CD14-positive monocyte (primary cell): ENCODE measurements around the gene RHEB. TPM values are rescaled to one million over a fixed set of nuclear protein-coding genes. Genes with fewer than 3 reads are reported as not detected.

Source experiments
- DNase-seq, 3 donors: peaks; one replicate each; pipeline ENCODE4 v3.0.0-alpha.2; 2011 to 2022
- H2AFZ ChIP-seq: 2 replicates; pipeline ENCODE4 v1.6.0; 2012; ENCODE audit warnings: mild to moderate bottlenecking, low read depth, low read length, inconsistent platforms; ENCODE audit not compliant: insufficient read depth, poor library complexity, severe bottlenecking
- H3K27ac ChIP-seq, 2 donors: 1 replicate in 1 of 2; 2 replicates in 1 of 2; pipeline ENCODE4 v1.5.1; 2012 to 2013; ENCODE audit warnings: low read length in 2 of 2, control low read depth in 1 of 2, inconsistent platforms in 1 of 2, low read depth in 1 of 2, mild to moderate bottlenecking in 1 of 2
- H3K27me3 ChIP-seq, 2 donors: one replicate each; pipeline versions ENCODE4 v1.6.0 to v1.6.1; 2011 to 2013; ENCODE audit warnings: low read length in 2 of 2; ENCODE audit not compliant: control insufficient read depth in 2 of 2, insufficient read depth in 2 of 2
- H3K36me3 ChIP-seq, 2 donors: replicated peaks in 1 of 2; 1 replicate in 1 of 2; 2 replicates in 1 of 2; pipeline versions ENCODE4 v1.5.1 to v1.6.1; 2012 to 2013; ENCODE audit warnings: low read length in 2 of 2, control low read depth in 1 of 2, inconsistent platforms in 1 of 2, mild to moderate bottlenecking in 1 of 2; ENCODE audit not compliant: insufficient read depth in 2 of 2, control insufficient read depth in 1 of 2
- H3K4me1 ChIP-seq, 2 donors: 1 replicate in 1 of 2; 2 replicates in 1 of 2; pipeline versions ENCODE4 v1.5.1 to v1.6.1; 2012 to 2013; ENCODE audit warnings: low read length in 2 of 2, control low read depth in 1 of 2, inconsistent platforms in 1 of 2, mild to moderate bottlenecking in 1 of 2, moderate library complexity in 1 of 2; ENCODE audit not compliant: insufficient read depth in 2 of 2, control insufficient read depth in 1 of 2
- H3K4me2 ChIP-seq: replicated peaks from 2 replicates; pipeline ENCODE3; 2012; ENCODE audit warnings: low read length, moderate library complexity, mild to moderate bottlenecking; ENCODE audit not compliant: poor library complexity, severe bottlenecking; ENCODE audit errors: extremely low read depth
- H3K4me3 ChIP-seq, 3 experiments: fragments of 200-600 bp in 1 of 3; sonication (generic) in 1 of 3; replicated peaks in 1 of 3; 1 replicate in 2 of 3; 2 replicates in 1 of 3; pipeline ENCODE4 v1.5.1; 2011 to 2013; ENCODE audit warnings: low read length in 3 of 3, mild to moderate bottlenecking in 3 of 3, control low read depth in 2 of 3, low read depth in 2 of 3, inconsistent platforms in 1 of 3, moderate library complexity in 1 of 3
- H3K79me2 ChIP-seq: 2 replicates; pipeline ENCODE4 v1.6.0; 2012; ENCODE audit warnings: mild to moderate bottlenecking, control low read depth, inconsistent platforms, low read length, moderate library complexity; ENCODE audit not compliant: insufficient read depth
- H3K9ac ChIP-seq: 2 replicates; pipeline ENCODE4 v1.6.0; 2017; ENCODE audit warnings: low read length, mild to moderate bottlenecking; ENCODE audit not compliant: insufficient read depth, poor library complexity, severe bottlenecking
- H3K9me3 ChIP-seq, 2 donors: replicated peaks in 1 of 2; 1 replicate in 1 of 2; 2 replicates in 1 of 2; pipeline versions ENCODE4 v1.5.1 to v1.6.1; 2012 to 2013; ENCODE audit warnings: low read length in 2 of 2, control low read depth in 1 of 2; ENCODE audit not compliant: control insufficient read depth in 1 of 2, insufficient read depth in 1 of 2
- H4K20me1 ChIP-seq: 2 replicates; pipeline ENCODE4 v1.6.0; 2012; ENCODE audit warnings: mild to moderate bottlenecking, low read length, control low read depth, moderate library complexity; ENCODE audit not compliant: insufficient read depth
- H3K27ac Mint-ChIP-seq, 7 donors: one replicate each; pipeline ENCODE4 v1.8.0; 2020; ENCODE audit warnings: mild to moderate bottlenecking in 7 of 7, mixed read lengths in 7 of 7, moderate library complexity in 6 of 7, inconsistent platforms in 2 of 7
- H3K27me3 Mint-ChIP-seq, 3 donors: one replicate each; pipeline ENCODE4 v1.8.0; 2021 to 2022; ENCODE audit warnings: low read depth in 3 of 3, mild to moderate bottlenecking in 3 of 3, mixed read lengths in 3 of 3, moderate library complexity in 3 of 3, inconsistent platforms in 1 of 3
- H3K36me3 Mint-ChIP-seq, 2 donors: one replicate each; pipeline ENCODE4 v1.8.0; 2020; ENCODE audit warnings: mixed read lengths in 2 of 2, inconsistent platforms in 1 of 2, mild to moderate bottlenecking in 1 of 2
- H3K4me1 Mint-ChIP-seq: one replicate; pipeline ENCODE4 v1.8.0; 2020; ENCODE audit warnings: mild to moderate bottlenecking, mixed read lengths
- H3K4me3 Mint-ChIP-seq, 2 donors: one replicate each; pipeline ENCODE4 v1.8.0; 2020; ENCODE audit warnings: mild to moderate bottlenecking in 2 of 2, mixed read lengths in 2 of 2, moderate library complexity in 1 of 2
- H3K9me3 Mint-ChIP-seq, 7 donors: one replicate each; pipeline ENCODE4 v1.8.0; 2020 to 2022; ENCODE audit warnings: mixed read lengths in 7 of 7, mild to moderate bottlenecking in 6 of 7, moderate library complexity in 6 of 7, inconsistent platforms in 2 of 7
- CTCF ChIP-seq: fragments of 200-600 bp; IDR thresholded peaks from one replicate; pipeline ENCODE4 v1.8.0; 2022; ENCODE audit warnings: antibody characterized with exemption, mild to moderate bottlenecking
- WGBS: methylation state at CpG from one replicate; pipeline ENCODE4 v1.1.5; 2013; ENCODE audit warnings: missing lambda C conversion rate; ENCODE audit not compliant: insufficient coverage; 5-methylcytosine and 5-hydroxymethylcytosine counted together
- intact Hi-C, 2 donors: fragments of 100-400 bp; cut with micrococcal nuclease; formaldehyde crosslinking; loops; one replicate each; pipeline versions ENCODE4 v1.15.0 to v1.15.1; 2023
- polyA plus RNA-seq, 3 donors: library from polyadenylated mRNA; depleted of rRNA in 1 of 3; unstranded in 2 of 3; stranded (reverse) in 1 of 3; fragments of 300-500 nt in 2 of 3; fragments of >200 nt in 1 of 3; fragmentation: Illumina TruSeq in 2 of 3; gene quantifications; 1 replicate in 2 of 3; 2 replicates in 1 of 3; pipeline ENCODE4 v1.2.3, GENCODE V29; 2012 to 2021

RHEB gene
- polyA plus RNA-seq, 3 donors, result 20.4 to 96.1 (median 95.8) TPM

GRCh38 chr7:151477867-151478266, 41.8 kb downstream of the RHEB start:
- H4K20me1 ChIP-seq, result peaks cover 68% of the 10 kb centered on the region
- no peak overlapping the region for H3K4me2 ChIP-seq
- peaks cover 65 to 68% of the 10 kb centered on the region in 2 donors for H3K36me3 Mint-ChIP-seq
- no peaks in the 10 kb centered on the region for H3K9me3 ChIP-seq
- intact Hi-C loops, result no loop called here
- peaks cover 96% of the 10 kb centered on the region for H3K79me2 ChIP-seq
- H3K27me3 Mint-ChIP-seq, result no peaks in the 10 kb centered on the region
- no peaks in the 10 kb centered on the region for H3K4me1 Mint-ChIP-seq
- no peak overlapping the region for H3K27ac Mint-ChIP-seq
- H3K27me3 ChIP-seq, result no peaks in the 10 kb centered on the region
- H3K36me3 ChIP-seq, result peaks cover 36 to 87% of the 10 kb centered on the region in 2 donors
- no peak overlapping the region for H3K9ac ChIP-seq
- H3K27ac ChIP-seq, result no peak overlapping the region
- H3K4me3 ChIP-seq, result no peak overlapping the region
- no peak overlapping the region for H2AFZ ChIP-seq
- no peaks in the 10 kb centered on the region for H3K9me3 Mint-ChIP-seq
- no peak overlapping the region for H3K4me3 Mint-ChIP-seq
- no peak for DNase-seq
- TF ChIP-seq CTCF, result no peak
- no peaks in the 10 kb centered on the region for H3K4me1 ChIP-seq
- WGBS, result no CpG with 5 or more reads among the region's 7 CpGs

GRCh38 chr7:151472644-151473380, 46.9 kb downstream of the RHEB start:
- Histone ChIP-seq H3K4me3 (no peak overlapping the region), H3K4me2 (no peak overlapping the region), H3K27ac (peak overlapping the region in 1 of 2 donors; percentile 22), H4K20me1 (peaks cover 40% of the 10 kb centered on the region), H3K36me3 (peaks cover 52 to 100% of the 10 kb centered on the region in 2 donors), H3K4me1 (no peaks in the 10 kb centered on the region), H2AFZ (no peak overlapping the region), H3K9me3 (no peaks in the 10 kb centered on the region), H3K27me3 (no peaks in the 10 kb centered on the region), H3K79me2 (peaks cover 50% of the 10 kb centered on the region), H3K9ac (no peak overlapping the region)
- intact Hi-C loops, result no loop called here
- H3K4me1 Mint-ChIP-seq, result no peaks in the 10 kb centered on the region
- 67% methylated on average over 10 of the region's 17 CpGs for WGBS
- H3K27ac Mint-ChIP-seq, result peak overlapping the region in 4 of 7 donors; percentile 27 to 72 (median 50)
- no peak for TF ChIP-seq CTCF
- H3K9me3 Mint-ChIP-seq, result no peaks in the 10 kb centered on the region
- no peaks in the 10 kb centered on the region for H3K27me3 Mint-ChIP-seq
- peaks cover 86 to 89% of the 10 kb centered on the region in 2 donors for H3K36me3 Mint-ChIP-seq
- H3K4me3 Mint-ChIP-seq, result no peak overlapping the region
- DNase-seq, result no peak
